HepG2 (cell line): ENCODE data around the gene WNT3.

ENCODE experiments used
- ETS1 ChIP-seq: sonication (generic); formaldehyde crosslinking; IDR thresholded peaks from 2 replicates; pipeline ENCODE4 v1.4.0; 2020; ENCODE audit warnings: missing genetic modification reagents
- EZH2 ChIP-seq: conservative IDR thresholded peaks from 2 replicates; pipeline ENCODE4 v1.6.1; 2012; ENCODE audit warnings: mild to moderate bottlenecking, low read depth, low read length, moderate library complexity
- GABPB1 ChIP-seq: IDR thresholded peaks from 2 replicates; pipeline ENCODE4 v1.6.1; 2016; ENCODE audit warnings: mild to moderate bottlenecking, missing genetic modification reagents, moderate library complexity, missing compliant biosample characterization
- KDM1A ChIP-seq: IDR thresholded peaks from 2 replicates; pipeline ENCODE4 v1.6.1; 2016; ENCODE audit warnings: missing compliant biosample characterization
- NFYB ChIP-seq: sonication (generic); formaldehyde crosslinking; IDR thresholded peaks from 2 replicates; pipeline ENCODE4 v1.4.0; 2020; ENCODE audit warnings: missing genetic modification reagents
- PRDM10 ChIP-seq: sonication (generic); formaldehyde crosslinking; IDR thresholded peaks from 2 replicates; pipeline ENCODE4 v1.4.0; 2020; ENCODE audit warnings: low read depth, missing genetic modification reagents
- RAD51 ChIP-seq: fragments of 450-650 bp; IDR thresholded peaks from 2 replicates; pipeline ENCODE4 v1.6.1; 2016; ENCODE audit warnings: borderline replicate concordance
- SMC3 ChIP-seq: IDR thresholded peaks from 2 replicates; pipeline ENCODE4 v1.6.1; 2011; ENCODE audit warnings: low read length, improper control_type of control experiment
- STAG1 ChIP-seq: sonication (generic); formaldehyde crosslinking; IDR thresholded peaks from 2 replicates; pipeline ENCODE4 v1.4.0; 2020; ENCODE audit warnings: missing genetic modification reagents
- SUZ12 ChIP-seq: fragments of 150-350 bp; IDR thresholded peaks from 2 replicates; pipeline ENCODE4 v1.6.1; 2014; ENCODE audit warnings: low read depth, low read length
- TMF1 ChIP-seq: sonication (generic); formaldehyde crosslinking; IDR thresholded peaks from 2 replicates; pipeline ENCODE4 v1.8.1; 2022; ENCODE audit warnings: low read depth, missing genetic modification reagents
- TOPORS ChIP-seq: sonication (generic); formaldehyde crosslinking; IDR thresholded peaks from 2 replicates; pipeline ENCODE4 v1.8.0; 2023; ENCODE audit warnings: mild to moderate bottlenecking, missing genetic modification reagents
- USF2 ChIP-seq, 2 experiments: sonication (generic) in 1 of 2; formaldehyde crosslinking in 1 of 2; IDR thresholded peaks; 2 replicates each; pipeline versions ENCODE4 v1.5.1 to v1.6.1; 2011 to 2020; ENCODE audit warnings: borderline replicate concordance in 1 of 2, low read depth in 1 of 2, low read length in 1 of 2, mild to moderate bottlenecking in 1 of 2, missing genetic modification reagents in 1 of 2, moderate library complexity in 1 of 2
- ZNF589 ChIP-seq: sonication (generic); formaldehyde crosslinking; conservative IDR thresholded peaks from 2 replicates; pipeline ENCODE4 v1.8.0; 2022; ENCODE audit warnings: mild to moderate bottlenecking, moderate library complexity, missing genetic modification reagents

- no peak for TF ChIP-seq SMC3
- no peak for TF ChIP-seq GABPB1
- TF ChIP-seq TMF1 (CRISPR knock-in tag), result no peak
- TF ChIP-seq ZNF589, result no peak
- no peak for TF ChIP-seq RAD51
- TF ChIP-seq PRDM10, result no peak
- TF ChIP-seq SUZ12, result no peak
- no peak for TF ChIP-seq USF2 (IDR thresholded peaks at IDR 0.05; ENCODE audit: low read depth, low read length)
- no peak for TF ChIP-seq USF2 (CRISPR knock-in tag; IDR thresholded peaks at IDR 0.05; ENCODE audit: borderline replicate concordance)
- TF ChIP-seq TOPORS (CRISPR knock-in tag), result no peak
- no peak for TF ChIP-seq STAG1
- TF ChIP-seq ETS1 (CRISPR knock-in tag), result no peak
- TF ChIP-seq EZH2, result no peak
- no peak for TF ChIP-seq NFYB
- TF ChIP-seq KDM1A (CRISPR knock-in tag), result no peak
Observed at GRCh38 chr17:46785696-46786095, 32.8 kb downstream of the WNT3 start.
